Testis (tissue), 2 donors: ENCODE data around the gene ERC1.

Experiments used
- POLR2A ChIP-seq: fragments of 450-650 bp; IDR thresholded peaks from one replicate; pipeline ENCODE4 v1.6.1; 2017; ENCODE audit warnings: antibody characterized with exemption, mild to moderate bottlenecking, moderate library complexity
- TF ChIP-seq, protein P1 (sequence below), 3 experiments: fragments of 450-650 bp in 2 of 3; fragments of 200-600 bp in 1 of 3; sonication (generic) in 1 of 3; IDR thresholded peaks; one replicate each; pipeline ENCODE4 v1.5.1; 2016 to 2019; ENCODE audit warnings: antibody characterized with exemption in 3 of 3, mild to moderate bottlenecking in 2 of 3, moderate library complexity in 1 of 3

DNA sequence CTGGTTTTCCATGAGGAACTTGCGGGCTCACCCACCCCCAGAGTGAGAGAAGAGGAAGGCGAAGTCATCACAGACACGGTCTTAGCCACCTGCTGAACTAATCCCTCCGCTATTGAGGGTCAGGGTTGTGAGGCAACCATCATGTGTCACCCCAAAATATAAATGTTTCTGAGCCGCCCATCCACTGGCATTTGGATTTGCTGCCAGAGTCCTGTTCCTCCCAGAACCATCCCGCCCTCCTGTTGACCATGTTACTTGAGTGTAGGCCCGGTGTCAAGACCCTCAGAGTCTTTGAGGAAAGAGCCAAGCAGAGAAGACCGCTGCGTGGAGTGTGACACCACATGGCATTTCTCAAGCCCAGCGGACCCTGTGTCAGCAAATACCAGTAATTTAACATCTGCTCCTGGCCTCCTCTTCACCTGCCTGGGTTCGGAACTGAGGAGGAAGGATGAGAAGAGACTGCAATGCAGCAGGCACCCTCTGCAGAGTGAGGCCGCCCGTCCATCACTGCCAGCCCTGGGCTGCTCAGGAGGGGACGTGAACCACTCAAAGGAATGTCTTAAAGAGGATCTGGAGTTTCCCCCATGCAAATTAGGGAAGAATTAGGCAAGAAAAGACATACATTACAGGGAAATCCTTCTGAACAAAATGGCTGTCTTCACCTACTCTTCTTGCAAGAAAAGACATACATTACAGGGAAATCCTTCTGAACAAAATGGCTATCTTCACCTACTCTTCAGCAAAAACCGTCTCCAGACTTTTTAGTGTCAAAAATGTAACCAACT, 502.9 kb downstream of the ERC1 start:
- TF ChIP-seq, protein P1, sequence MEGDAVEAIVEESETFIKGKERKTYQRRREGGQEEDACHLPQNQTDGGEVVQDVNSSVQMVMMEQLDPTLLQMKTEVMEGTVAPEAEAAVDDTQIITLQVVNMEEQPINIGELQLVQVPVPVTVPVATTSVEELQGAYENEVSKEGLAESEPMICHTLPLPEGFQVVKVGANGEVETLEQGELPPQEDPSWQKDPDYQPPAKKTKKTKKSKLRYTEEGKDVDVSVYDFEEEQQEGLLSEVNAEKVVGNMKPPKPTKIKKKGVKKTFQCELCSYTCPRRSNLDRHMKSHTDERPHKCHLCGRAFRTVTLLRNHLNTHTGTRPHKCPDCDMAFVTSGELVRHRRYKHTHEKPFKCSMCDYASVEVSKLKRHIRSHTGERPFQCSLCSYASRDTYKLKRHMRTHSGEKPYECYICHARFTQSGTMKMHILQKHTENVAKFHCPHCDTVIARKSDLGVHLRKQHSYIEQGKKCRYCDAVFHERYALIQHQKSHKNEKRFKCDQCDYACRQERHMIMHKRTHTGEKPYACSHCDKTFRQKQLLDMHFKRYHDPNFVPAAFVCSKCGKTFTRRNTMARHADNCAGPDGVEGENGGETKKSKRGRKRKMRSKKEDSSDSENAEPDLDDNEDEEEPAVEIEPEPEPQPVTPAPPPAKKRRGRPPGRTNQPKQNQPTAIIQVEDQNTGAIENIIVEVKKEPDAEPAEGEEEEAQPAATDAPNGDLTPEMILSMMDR (IDR thresholded peaks at IDR 0.05), result no peak
- TF ChIP-seq POLR2A, result no peak
